Testis (tissue), 3 donors: ENCODE data around the gene RIPOR2. TPM values are rescaled to one million over a fixed set of nuclear protein-coding genes. Genes with fewer than 3 reads are reported as not detected.
"Not testable (repeated sequence)": the region's sequence is repeated elsewhere in the genome, so short reads cannot be mapped to it uniquely, and the experiment has no call there.

Experiments
- DNase-seq: peaks from one replicate; pipeline ENCODE4 v3.0.0-alpha.2; 2019
- H3K27ac ChIP-seq, 2 donors: fragments of 200-600 bp; sonication (generic); one replicate each; pipeline ENCODE4 v1.5.1; 2019
- H3K27me3 ChIP-seq: fragments of 200-600 bp; sonication (generic); one replicate; pipeline ENCODE4 v1.5.1; 2019
- H3K36me3 ChIP-seq: fragments of 200-600 bp; sonication (generic); one replicate; pipeline ENCODE4 v1.5.1; 2017; ENCODE audit warnings: low read depth; ENCODE audit errors: missing control alignments
- H3K4me1 ChIP-seq: fragments of 200-600 bp; sonication (generic); one replicate; pipeline ENCODE4 v1.5.1; 2019
- H3K4me3 ChIP-seq, 2 donors: fragments of 200-600 bp; sonication (generic); one replicate each; pipeline ENCODE4 v1.5.1; 2017 to 2019
- H3K9me3 ChIP-seq: fragments of 200-600 bp; sonication (generic); one replicate; pipeline ENCODE4 v1.5.1; 2017
- POLR2A ChIP-seq: fragments of 450-650 bp; IDR thresholded peaks from one replicate; pipeline ENCODE4 v1.6.1; 2017; ENCODE audit warnings: antibody characterized with exemption, mild to moderate bottlenecking, moderate library complexity
- WGBS, 2 donors: methylation state at CpG; one replicate each; pipeline ENCODE4 v1.1.5; 2018; 5-methylcytosine and 5-hydroxymethylcytosine counted together
- intact Hi-C: fragments of 100-400 bp; cut with DNase I; formaldehyde crosslinking; loops from one replicate; pipeline ENCODE4 v1.15.1; 2023; ENCODE audit warnings: low total_unique reads
- polyA plus RNA-seq: library from polyadenylated mRNA; stranded (reverse); fragments of 350-450 nt; fragmentation: Illumina TruSeq; extraction: RNeasy Lipid Tissue Mini Kit (QIAGEN cat#74804); gene quantifications from one replicate; pipeline ENCODE4 v1.2.3, GENCODE V29; 2014; ENCODE audit warnings: low read depth, low replicate concordance; ENCODE audit not compliant: insufficient read depth
- total RNA-seq, 2 donors: library from RNA; depleted of rRNA; stranded (reverse); fragments of >200 nt; gene quantifications; one replicate each; pipeline ENCODE4 v1.2.3, GENCODE V29; 2016
- TF ChIP-seq, protein P1 (sequence below), 3 experiments: fragments of 450-650 bp in 2 of 3; fragments of 200-600 bp in 1 of 3; sonication (generic) in 1 of 3; IDR thresholded peaks; one replicate each; pipeline ENCODE4 v1.5.1; 2016 to 2019; ENCODE audit warnings: antibody characterized with exemption in 3 of 3, mild to moderate bottlenecking in 2 of 3, moderate library complexity in 1 of 3

The RIPOR2 gene
- total and polyA plus RNA-seq, 3 donors from 2014 or later: 3.7 to 15.1 (median 10.0) TPM

DNA sequence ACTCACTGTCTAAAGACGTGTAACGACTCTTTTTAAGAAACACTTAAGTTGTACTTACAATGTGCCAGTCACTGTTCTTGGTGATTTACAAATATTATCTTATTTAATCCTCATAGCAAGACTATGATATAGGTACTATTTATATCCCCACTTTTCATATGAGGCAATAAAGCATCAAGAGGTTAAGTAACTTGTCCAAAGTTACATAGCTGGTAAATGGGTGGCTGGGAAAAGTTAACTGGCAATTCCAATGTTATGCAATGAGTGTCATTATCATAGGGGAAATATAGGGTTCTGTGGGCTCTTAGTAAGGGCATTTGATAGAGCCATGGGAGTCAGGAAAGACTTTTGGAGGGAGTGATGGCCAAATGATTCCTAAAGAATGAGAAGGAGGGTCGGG, 21.4 kb upstream of the RIPOR2 start:
- Histone ChIP-seq H3K36me3 (no peaks in the 10 kb centered on the region), H3K4me1 (peaks cover 8% of the 10 kb centered on the region), H3K27me3 (no peaks in the 10 kb centered on the region), H3K4me3 (no peak overlapping the region), H3K9me3 (no peaks in the 10 kb centered on the region), H3K27ac (no peak overlapping the region)
- DNase-seq: no peak
- intact Hi-C loops: no loop called here
- no peak for TF ChIP-seq POLR2A
- TF ChIP-seq, protein P1, sequence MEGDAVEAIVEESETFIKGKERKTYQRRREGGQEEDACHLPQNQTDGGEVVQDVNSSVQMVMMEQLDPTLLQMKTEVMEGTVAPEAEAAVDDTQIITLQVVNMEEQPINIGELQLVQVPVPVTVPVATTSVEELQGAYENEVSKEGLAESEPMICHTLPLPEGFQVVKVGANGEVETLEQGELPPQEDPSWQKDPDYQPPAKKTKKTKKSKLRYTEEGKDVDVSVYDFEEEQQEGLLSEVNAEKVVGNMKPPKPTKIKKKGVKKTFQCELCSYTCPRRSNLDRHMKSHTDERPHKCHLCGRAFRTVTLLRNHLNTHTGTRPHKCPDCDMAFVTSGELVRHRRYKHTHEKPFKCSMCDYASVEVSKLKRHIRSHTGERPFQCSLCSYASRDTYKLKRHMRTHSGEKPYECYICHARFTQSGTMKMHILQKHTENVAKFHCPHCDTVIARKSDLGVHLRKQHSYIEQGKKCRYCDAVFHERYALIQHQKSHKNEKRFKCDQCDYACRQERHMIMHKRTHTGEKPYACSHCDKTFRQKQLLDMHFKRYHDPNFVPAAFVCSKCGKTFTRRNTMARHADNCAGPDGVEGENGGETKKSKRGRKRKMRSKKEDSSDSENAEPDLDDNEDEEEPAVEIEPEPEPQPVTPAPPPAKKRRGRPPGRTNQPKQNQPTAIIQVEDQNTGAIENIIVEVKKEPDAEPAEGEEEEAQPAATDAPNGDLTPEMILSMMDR (IDR thresholded peaks at IDR 0.05): no peak
- WGBS, 2 donors: 90 to 96% methylated on average over 3 of the region's 3 CpGs

DNA sequence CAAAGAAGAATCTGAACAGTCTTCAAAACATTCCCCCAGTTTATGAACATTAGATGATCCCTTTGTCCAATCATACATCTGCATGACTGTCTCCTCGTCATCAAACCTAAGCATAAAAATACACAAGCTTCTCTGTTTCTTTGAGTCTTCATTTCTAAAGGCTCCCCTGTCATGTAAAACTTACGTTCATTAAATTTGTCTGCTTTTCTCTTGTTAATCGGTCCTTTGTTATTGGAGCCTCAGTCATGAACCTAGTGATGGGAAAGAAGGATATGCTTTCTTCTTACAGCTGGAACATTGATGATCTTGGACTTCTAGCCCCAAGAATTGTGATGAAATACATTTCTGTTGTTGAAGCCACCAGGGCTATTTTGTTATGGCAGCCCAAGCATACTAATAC, 18.0 kb upstream of the RIPOR2 start:
- WGBS, 2 donors: 89 to 95% methylated on average over 3 of the region's 3 CpGs
- Histone ChIP-seq H3K4me1 (no peaks in the 10 kb centered on the region), H3K4me3 (no peak overlapping the region), H3K27ac (no peak overlapping the region), H3K27me3 (no peaks in the 10 kb centered on the region), H3K9me3 (no peaks in the 10 kb centered on the region), H3K36me3 (no peaks in the 10 kb centered on the region)
- no peak for DNase-seq
- intact Hi-C loops: no loop called here
- TF ChIP-seq, protein P1 (IDR thresholded peaks at IDR 0.05): no peak
- TF ChIP-seq POLR2A: no peak

DNA sequence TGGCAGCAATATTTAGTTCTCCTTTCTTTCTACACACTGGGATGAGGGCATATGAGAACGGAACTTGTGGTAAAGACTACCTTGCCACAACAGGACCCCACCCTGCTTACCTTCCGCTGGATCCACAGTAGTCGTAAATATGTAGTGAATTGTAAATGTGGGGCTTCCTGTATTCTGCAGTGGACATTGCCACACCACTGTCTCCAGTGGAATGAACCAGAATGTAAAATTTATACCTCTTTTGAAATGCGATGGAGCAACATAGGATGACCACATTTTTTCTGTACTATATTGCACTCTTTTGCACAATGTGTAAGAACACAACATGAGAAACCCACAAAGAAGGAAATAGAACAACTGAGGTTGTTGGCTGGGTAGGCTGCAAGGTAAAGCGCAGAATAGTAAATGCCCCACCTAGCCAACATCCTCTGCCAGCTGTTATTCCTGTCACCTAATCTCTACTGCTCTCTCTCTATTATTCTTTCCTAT, 16.1 kb upstream of the RIPOR2 start:
- no peaks in the 10 kb centered on the region for H3K4me1 ChIP-seq
- no peak overlapping the region for H3K27ac ChIP-seq
- intact Hi-C loops: no loop called here
- no peak for DNase-seq
- H3K4me3 ChIP-seq: no peak overlapping the region
- TF ChIP-seq, protein P1 (IDR thresholded peaks at IDR 0.05): no peak
- no peak for TF ChIP-seq POLR2A
- H3K9me3 ChIP-seq: no peaks in the 10 kb centered on the region
- H3K27me3 ChIP-seq: no peaks in the 10 kb centered on the region
- 85 to 88% methylated on average over 5 of the region's 5 CpGs for WGBS, 2 donors
- no peaks in the 10 kb centered on the region for H3K36me3 ChIP-seq

DNA sequence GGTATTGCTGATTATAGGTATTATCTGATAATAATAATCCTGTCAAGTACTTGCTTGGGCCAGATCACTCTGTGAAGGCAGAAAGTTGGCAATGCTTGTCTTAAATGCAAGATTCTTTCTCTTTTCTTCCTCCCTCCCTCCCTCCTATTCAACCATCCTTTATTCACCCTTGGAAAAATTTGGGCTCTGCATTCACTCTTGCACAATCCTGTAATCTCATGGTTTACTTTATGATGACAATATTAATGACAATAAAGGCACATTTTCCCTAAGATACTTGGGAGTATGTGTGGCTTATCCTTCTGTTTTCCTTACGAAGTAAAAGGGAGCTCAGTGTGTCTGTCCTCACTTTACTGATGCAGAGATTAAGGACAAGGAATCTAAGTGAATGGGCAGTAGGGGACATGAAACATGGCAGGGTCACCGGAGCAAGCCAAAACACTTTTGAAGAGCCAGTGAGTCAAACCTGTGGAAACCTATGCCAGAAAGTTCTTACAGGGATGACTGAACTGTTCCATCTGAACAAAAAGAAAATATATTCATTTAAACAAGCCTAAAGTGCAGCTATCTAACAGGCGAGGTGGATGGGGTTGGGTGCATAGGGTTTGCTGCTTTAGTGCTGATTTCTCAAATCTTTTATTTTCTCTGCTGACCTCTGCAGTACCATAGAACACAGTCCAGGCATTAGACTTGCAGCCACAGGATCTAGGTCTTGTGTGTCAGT, 14.6 kb upstream of the RIPOR2 start:
- Histone ChIP-seq H3K27ac (no peak overlapping the region), H3K4me3 (no peak overlapping the region), H3K27me3 (no peaks in the 10 kb centered on the region), H3K36me3 (no peaks in the 10 kb centered on the region), H3K9me3 (no peaks in the 10 kb centered on the region), H3K4me1 (no peaks in the 10 kb centered on the region)
- DNase-seq: no peak
- intact Hi-C loops: no loop called here
- 92 to 94% methylated on average over 3 of the region's 3 CpGs for WGBS, 2 donors
- TF ChIP-seq POLR2A: no peak
- TF ChIP-seq, protein P1 (IDR thresholded peaks at IDR 0.05): no peak

DNA sequence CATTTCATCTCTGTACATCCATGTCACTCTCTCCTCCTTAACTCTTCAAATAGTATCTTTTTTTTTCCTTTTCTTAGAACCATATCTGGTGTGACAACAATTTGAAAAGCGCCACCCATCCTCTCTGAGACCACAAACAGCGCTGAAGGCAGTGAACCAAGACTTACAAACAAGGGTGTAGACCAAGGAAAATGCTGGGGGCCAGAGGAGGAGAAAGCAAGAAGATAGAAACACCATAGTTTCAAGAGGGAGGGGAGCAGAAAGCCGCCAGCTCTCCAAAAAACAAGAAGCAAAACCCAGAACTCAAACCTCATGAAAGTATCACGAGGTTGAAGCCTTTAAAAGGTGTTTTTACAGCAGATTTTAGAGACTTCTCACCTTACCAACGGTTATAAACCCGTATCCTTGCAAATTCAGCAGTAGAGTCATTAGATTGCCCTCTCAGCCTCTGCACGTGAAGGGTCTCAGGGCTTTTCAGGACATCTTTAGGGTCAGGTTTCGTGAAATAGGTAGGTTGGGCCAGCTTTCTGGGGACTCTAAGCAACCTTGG, 13.3 kb upstream of the RIPOR2 start:
- H3K4me3 ChIP-seq: no peak overlapping the region
- intact Hi-C loops: no loop called here
- no peaks in the 10 kb centered on the region for H3K4me1 ChIP-seq
- no peaks in the 10 kb centered on the region for H3K36me3 ChIP-seq
- 83% methylated on average over 8 of the region's 8 CpGs for WGBS, 2 donors
- no peak for TF ChIP-seq POLR2A
- TF ChIP-seq, protein P1 (IDR thresholded peaks at IDR 0.05): no peak
- H3K27me3 ChIP-seq: no peaks in the 10 kb centered on the region
- no peak for DNase-seq
- H3K9me3 ChIP-seq: no peaks in the 10 kb centered on the region
- no peak overlapping the region for H3K27ac ChIP-seq

DNA sequence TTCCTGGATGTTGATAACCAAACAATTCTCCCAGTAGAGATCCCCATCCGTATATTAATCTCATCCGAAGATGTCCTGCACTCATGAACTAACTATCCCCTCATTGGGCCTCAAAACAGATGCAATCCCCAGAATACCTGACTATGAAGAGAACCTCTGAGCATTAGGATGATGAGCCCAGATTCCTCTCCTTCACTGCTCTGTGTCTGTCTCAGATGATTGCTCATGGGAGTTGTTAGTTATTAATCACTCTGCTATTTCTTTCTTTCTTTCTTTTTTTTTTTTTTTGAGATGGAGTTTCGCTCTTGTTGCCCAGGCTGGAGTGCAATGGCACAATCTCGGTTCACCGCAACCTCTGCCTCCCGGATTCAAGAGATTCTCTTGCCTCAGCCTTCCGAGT, 12.5 kb upstream of the RIPOR2 start:
- H3K36me3 ChIP-seq, H3K4me1 ChIP-seq, DNase-seq, H3K9me3 ChIP-seq, H3K4me3 ChIP-seq, H3K27ac ChIP-seq, intact Hi-C loops, H3K27me3 ChIP-seq: not testable (repeated sequence)
- 75 to 90% methylated on average over 7 of the region's 7 CpGs for WGBS, 2 donors
